Lower leg skin (tissue), 4 donors: ENCODE data around the gene MMS22L. TPM values are rescaled to one million over a fixed set of nuclear protein-coding genes. Genes with fewer than 3 reads are reported as not detected.

Experiments used
- DNase-seq, 2 donors: peaks; one replicate each; pipeline ENCODE4 v3.0.0-alpha.2; 2019; ENCODE audit warnings: low spot score in 2 of 2
- H3K4me3 ChIP-seq: fragments of 200-600 bp; sonication (generic); 2 replicates; pipeline ENCODE4 v1.5.1; 2017; ENCODE audit warnings: mild to moderate bottlenecking, low read depth; ENCODE audit not compliant: poor library complexity, severe bottlenecking
- CTCF ChIP-seq, 3 donors: fragments of 450-650 bp; IDR thresholded peaks; one replicate each; pipeline ENCODE4 v1.5.1; 2016; ENCODE audit warnings: antibody characterized with exemption in 3 of 3, mild to moderate bottlenecking in 3 of 3, moderate library complexity in 2 of 3
- POLR2A ChIP-seq, 2 donors: fragments of 450-650 bp; IDR thresholded peaks; one replicate each; pipeline ENCODE4 v1.6.1; 2016 to 2017; ENCODE audit warnings: antibody characterized with exemption in 2 of 2, mild to moderate bottlenecking in 1 of 2, moderate library complexity in 1 of 2
- WGBS, 2 donors: methylation state at CpG; one replicate each; pipeline ENCODE4 v1.1.5; 2018; 5-methylcytosine and 5-hydroxymethylcytosine counted together
- intact Hi-C: fragments of 100-400 bp; cut with DNase I; formaldehyde crosslinking; loops from one replicate; pipeline ENCODE4 v1.15.0; 2023; ENCODE audit warnings: low total_unique reads
- total RNA-seq, 4 donors: library from RNA; depleted of rRNA; stranded (reverse); fragments of >200 nt; gene quantifications; one replicate each; pipeline ENCODE4 v1.1.0, GENCODE V29; 2016

MMS22L gene
- total RNA-seq, 4 donors from 2014 or later, result 3.5 to 31.7 (median 11.7) TPM

GRCh38 chr6:97097068-97098047 is 185.7 kb downstream of the MMS22L start:
- WGBS, 2 donors, result 65 to 67% methylated on average over 14 of the region's 14 CpGs
- intact Hi-C loops, result no loop called here
- no peak for DNase-seq
- no peak overlapping the region for H3K4me3 ChIP-seq
- TF ChIP-seq CTCF (IDR thresholded peaks at IDR 0.05), result no peak
- no peak for TF ChIP-seq POLR2A (IDR thresholded peaks at IDR 0.05)

GRCh38 chr6:97095311-97095850 is 187.6 kb downstream of the MMS22L start:
- WGBS, 2 donors, result 35 to 44% methylated on average over 3 of the region's 3 CpGs
- DNase-seq, result no peak
- H3K4me3 ChIP-seq, result no peak overlapping the region
- TF ChIP-seq POLR2A (IDR thresholded peaks at IDR 0.05) (no peak), CTCF (IDR thresholded peaks at IDR 0.05) (no peak)
- intact Hi-C loops, result no loop called here

GRCh38 chr6:97094376-97094775 is 188.6 kb downstream of the MMS22L start:
- no peak for DNase-seq
- intact Hi-C loops, result no loop called here
- no peak overlapping the region for H3K4me3 ChIP-seq
- no peak for TF ChIP-seq CTCF (IDR thresholded peaks at IDR 0.05)
- no peak for TF ChIP-seq POLR2A (IDR thresholded peaks at IDR 0.05)
- WGBS, 2 donors, result 92 to 95% methylated on average over 2 of the region's 2 CpGs

DNA sequence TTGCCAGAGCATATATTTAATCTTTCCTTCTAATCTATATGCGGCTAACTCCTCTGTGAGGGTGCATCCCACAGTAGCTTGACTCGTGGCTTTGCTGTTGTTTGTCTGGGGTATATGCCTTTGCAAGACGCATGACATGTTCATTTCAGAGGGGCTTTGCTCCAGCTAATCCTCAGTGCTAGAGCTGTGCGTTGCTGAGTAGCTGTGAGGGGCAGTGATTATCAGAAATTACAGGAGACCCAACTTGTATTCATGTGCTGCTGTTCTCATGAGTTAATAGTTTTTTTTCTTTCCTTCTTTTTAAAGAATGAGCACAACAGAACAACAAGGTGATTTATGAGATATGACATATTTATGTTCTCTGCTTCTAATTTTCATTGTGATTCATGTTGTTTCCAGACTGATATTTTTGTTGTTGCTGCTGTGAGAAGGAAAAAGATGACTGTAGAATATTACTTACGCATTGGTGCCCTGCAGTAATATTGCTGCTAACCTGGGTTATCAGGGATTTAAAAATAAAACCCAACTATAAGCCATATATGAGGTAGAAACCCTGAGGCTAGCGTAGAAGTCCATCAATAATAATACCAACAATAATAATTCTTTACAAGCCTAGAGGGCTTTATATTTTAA is 190.2 kb downstream of the MMS22L start:
- no peak for TF ChIP-seq POLR2A (IDR thresholded peaks at IDR 0.05)
- no peak for TF ChIP-seq CTCF (IDR thresholded peaks at IDR 0.05)
- DNase-seq, result no peak
- intact Hi-C loops, result no loop called here
- WGBS, 2 donors, result 62 to 69% methylated on average over 6 of the region's 6 CpGs
- H3K4me3 ChIP-seq, result no peak overlapping the region
